Epithelial cell of proximal tubule (primary cell): ENCODE measurements around the gene BACE1-AS. TPM values are rescaled to one million over a fixed set of nuclear protein-coding genes. Genes with fewer than 3 reads are reported as not detected.

Experiments used
- DNase-seq: peaks from one replicate; pipeline ENCODE4 v3.0.0-alpha.2; 2011; ENCODE audit warnings: low read depth
- H3K4me3 ChIP-seq: 2 replicates; pipeline ENCODE4 v1.5.1; 2011; ENCODE audit warnings: low read depth, mild to moderate bottlenecking, low read length
- total RNA-seq: library from RNA; depleted of rRNA; stranded (reverse); fragments of >200 nt; gene quantifications from 2 replicates; pipeline ENCODE4 v1.2.3, GENCODE V29; 2015
- TF ChIP-seq, protein P1 (sequence below): conservative IDR thresholded peaks from 2 replicates; pipeline ENCODE4 v1.5.1; 2012; ENCODE audit warnings: low read depth, mild to moderate bottlenecking, low read length

The BACE1-AS gene
- total RNA-seq, 1 donor from 2014 or later = 6.6 TPM

DNA sequence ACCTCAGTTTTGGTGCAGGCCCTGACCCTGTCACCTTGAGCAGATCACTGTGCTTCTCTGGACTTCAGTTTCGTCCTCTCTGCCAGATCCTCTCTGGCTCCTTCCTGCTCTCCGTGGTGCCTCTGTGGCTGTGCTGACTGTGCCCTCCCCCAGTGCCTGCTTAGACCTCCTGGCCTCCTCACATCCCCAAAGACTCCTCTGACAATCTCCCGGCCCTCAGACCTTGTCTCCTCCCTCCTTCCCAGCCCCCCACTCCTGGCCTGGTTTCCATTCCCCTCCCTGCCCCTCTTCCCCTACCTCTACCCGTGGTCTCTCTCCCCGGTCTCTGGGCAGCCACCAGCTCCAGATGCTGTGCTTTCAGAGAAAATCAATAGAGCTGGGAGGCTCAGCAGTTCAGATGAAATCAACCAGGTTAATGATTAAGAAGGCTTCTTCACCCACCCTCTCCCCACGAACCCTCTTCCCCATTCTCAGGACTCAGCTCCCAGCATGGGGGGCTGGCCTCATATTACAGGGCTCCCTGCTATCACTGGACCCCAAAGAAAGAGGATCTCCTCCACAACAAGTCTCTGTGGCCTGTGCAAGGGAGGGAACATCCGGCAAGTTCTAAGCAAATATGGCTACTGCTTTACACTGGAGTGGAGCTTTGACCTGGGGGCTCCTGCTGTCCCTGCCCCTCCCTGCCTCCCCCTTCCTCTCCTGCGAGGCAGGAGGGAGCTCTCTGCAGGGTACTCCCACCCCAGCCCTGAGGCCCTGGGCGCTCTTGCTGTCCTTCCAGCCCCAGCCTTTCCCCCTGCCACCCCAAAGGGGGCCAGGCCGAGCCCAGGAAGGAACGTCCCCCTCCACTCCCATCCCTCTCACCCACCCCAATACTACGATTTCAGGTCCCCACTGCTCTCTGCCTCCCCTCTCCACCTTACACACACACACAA is 8.5 kb downstream of the BACE1-AS start:
- no peak overlapping the region for H3K4me3 ChIP-seq
- no peak for DNase-seq
- TF ChIP-seq, protein P1, sequence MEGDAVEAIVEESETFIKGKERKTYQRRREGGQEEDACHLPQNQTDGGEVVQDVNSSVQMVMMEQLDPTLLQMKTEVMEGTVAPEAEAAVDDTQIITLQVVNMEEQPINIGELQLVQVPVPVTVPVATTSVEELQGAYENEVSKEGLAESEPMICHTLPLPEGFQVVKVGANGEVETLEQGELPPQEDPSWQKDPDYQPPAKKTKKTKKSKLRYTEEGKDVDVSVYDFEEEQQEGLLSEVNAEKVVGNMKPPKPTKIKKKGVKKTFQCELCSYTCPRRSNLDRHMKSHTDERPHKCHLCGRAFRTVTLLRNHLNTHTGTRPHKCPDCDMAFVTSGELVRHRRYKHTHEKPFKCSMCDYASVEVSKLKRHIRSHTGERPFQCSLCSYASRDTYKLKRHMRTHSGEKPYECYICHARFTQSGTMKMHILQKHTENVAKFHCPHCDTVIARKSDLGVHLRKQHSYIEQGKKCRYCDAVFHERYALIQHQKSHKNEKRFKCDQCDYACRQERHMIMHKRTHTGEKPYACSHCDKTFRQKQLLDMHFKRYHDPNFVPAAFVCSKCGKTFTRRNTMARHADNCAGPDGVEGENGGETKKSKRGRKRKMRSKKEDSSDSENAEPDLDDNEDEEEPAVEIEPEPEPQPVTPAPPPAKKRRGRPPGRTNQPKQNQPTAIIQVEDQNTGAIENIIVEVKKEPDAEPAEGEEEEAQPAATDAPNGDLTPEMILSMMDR = no peak

DNA sequence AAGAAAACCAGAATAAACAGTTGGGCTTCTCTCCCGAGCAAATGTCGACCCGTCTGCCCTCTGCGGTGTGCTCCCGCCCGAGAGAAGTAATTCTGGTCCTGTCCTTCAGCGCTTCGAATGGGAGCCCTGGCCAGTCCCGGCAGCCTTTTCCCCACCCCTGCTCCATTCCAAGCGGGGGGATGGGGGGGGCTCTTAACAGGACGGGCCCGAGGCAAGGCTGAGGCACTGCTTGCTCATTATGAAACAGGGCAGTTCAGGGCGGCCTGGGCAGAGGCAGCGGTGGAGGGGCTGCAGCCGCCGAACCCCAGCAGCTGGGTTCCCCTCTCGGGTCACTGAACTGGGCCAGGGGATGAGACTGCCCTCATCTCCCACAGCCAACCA is 9.1 kb downstream of the BACE1-AS start:
- peak overlapping the region; percentile 7 for H3K4me3 ChIP-seq
- no peak for DNase-seq
- TF ChIP-seq, protein P1 = no peak

DNA sequence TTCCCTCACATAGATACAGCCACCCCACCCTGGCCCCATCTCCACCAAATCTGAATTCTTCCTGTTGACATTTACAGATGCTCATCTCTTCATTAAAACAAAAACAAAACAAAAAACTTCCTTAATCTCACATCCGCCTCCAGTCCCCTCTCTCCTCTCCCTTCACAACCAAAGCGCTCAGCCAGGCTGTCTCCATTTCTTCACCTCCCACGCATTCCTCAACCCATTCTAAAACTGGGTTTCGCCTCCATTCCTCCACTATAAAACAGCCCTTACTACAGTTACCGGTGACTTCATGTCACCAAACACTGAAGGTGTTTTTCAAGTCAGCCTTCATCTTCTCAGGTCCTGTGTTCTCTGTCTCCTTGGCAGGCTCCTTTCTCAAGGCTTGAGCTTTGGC is 9.6 kb downstream of the BACE1-AS start:
- H3K4me3 ChIP-seq = no peak overlapping the region
- no peak for DNase-seq
- TF ChIP-seq, protein P1 = no peak

DNA sequence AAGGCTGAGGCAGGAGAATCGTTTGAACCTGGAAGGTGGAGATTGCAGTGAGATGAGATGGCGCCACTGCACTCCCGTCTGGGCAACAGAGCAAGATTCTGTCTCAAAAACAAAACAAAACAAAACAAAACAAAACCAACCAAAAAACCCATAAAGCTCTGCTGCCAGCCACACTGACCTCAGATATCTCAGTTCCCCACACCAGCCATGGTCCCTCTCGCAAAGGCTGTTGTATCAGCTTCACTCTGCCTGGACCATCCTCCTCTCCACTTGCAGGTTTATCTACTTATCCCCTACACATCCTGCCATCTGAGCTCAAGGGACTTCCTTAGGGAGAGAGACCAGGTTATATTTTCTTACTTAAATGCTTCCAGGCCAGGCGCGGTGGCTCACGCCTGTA is 11.1 kb downstream of the BACE1-AS start:
- TF ChIP-seq, protein P1 = no peak
- H3K4me3 ChIP-seq = no peak overlapping the region
- DNase-seq = no peak

DNA sequence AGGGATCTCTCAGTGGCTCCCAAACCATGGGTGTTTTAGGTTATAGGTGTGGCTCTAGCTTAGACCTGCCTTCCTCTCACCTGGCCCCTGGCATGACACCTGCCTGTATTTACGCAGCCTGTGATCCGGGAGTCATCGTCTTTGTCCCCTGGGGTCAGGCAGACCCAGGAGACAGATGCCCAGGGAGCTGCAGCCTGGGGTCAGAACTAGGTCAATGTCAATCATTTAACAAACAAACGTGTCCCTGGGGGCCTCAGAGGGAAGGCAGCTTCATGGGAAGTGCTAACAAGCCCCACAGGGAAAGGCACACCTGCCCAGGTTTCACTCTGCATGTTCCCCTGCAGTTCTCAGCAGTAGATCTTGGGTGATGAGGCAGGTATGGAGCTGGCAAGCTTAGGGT is 12.0 kb downstream of the BACE1-AS start:
- no peak for DNase-seq
- H3K4me3 ChIP-seq = no peak overlapping the region
- TF ChIP-seq, protein P1 = no peak

DNA sequence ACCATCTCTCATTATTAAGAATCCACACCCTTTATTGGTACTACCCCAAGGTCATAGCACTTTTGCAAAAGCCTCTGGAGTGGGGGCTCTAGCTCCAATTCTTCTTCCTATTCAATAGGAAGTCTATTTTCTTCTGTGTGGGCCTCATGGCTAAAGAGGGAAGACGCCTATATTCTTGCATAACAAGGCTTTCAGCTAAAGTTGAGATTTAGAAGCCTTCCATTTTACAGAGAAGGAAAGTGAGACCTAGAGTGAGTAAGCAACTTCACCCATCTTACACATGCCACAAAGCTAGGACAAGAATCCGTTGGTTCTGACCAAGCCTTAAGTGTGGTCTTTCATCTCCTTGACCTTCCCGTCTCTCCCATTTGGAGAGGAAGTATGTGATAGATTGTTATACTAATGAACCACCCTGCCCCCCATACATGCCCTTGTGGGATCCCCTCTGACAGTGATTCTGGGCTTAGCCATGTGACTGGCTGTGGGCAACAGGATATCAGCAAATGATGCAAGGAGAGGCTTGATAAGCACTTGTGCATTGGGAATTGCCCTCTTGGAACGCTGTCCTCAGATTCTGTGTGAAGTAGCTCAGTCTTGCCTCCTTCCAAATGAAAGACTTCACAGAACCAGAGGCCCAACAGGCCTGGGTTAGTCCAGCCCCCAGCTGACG is 12.6 kb downstream of the BACE1-AS start:
- no peak overlapping the region for H3K4me3 ChIP-seq
- no peak for DNase-seq
- TF ChIP-seq, protein P1 = no peak
